Panc1 (cell line): Measurements from ENCODE around the gene STARD13.

Experiments used
- POLR2AphosphoS5 ChIP-seq: IDR thresholded peaks from 2 replicates; pipeline ENCODE4 v1.6.1; 2012; ENCODE audit warnings: mild to moderate bottlenecking, low read depth, low read length, moderate library complexity
- SIN3A ChIP-seq: IDR thresholded peaks from 2 replicates; pipeline ENCODE4 v1.6.1; 2012; ENCODE audit warnings: low read depth, mild to moderate bottlenecking, low read length, moderate library complexity, borderline replicate concordance; ENCODE audit not compliant: insufficient read depth
- TF ChIP-seq, protein P1 (sequence below): fragments of 450-650 bp; IDR thresholded peaks from 2 replicates; pipeline ENCODE4 v1.5.1; 2017; ENCODE audit warnings: mild to moderate bottlenecking
- TF ChIP-seq, protein P2 (sequence below), 2 experiments: IDR thresholded peaks; 2 replicates each; pipeline ENCODE4 v1.6.1; 2011 to 2012; ENCODE audit warnings: low read depth in 2 of 2, control low read depth in 1 of 2, low read length in 1 of 2, mild to moderate bottlenecking in 1 of 2, moderate library complexity in 1 of 2; ENCODE audit not compliant: insufficient read depth in 1 of 2

DNA sequence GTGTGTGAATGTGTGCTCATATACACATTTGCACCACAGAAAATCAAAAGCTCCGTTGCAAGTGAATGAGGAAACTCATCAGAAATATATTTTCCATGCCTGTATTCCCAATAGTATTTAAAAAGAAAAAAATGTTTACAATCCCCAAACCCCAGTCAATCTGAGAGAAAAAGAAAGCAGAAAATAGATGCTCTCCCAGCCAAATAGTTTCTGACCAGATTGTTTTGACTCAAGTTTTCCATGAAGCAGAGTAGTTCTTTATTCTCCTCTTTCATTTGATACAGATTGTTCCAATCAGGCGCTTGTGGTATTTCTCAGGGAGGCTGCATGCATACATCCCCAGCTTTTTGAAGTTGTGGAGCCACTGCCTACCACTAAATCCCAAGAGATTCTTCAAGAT, 110.6 kb downstream of the STARD13 start:
- TF ChIP-seq, protein P1, sequence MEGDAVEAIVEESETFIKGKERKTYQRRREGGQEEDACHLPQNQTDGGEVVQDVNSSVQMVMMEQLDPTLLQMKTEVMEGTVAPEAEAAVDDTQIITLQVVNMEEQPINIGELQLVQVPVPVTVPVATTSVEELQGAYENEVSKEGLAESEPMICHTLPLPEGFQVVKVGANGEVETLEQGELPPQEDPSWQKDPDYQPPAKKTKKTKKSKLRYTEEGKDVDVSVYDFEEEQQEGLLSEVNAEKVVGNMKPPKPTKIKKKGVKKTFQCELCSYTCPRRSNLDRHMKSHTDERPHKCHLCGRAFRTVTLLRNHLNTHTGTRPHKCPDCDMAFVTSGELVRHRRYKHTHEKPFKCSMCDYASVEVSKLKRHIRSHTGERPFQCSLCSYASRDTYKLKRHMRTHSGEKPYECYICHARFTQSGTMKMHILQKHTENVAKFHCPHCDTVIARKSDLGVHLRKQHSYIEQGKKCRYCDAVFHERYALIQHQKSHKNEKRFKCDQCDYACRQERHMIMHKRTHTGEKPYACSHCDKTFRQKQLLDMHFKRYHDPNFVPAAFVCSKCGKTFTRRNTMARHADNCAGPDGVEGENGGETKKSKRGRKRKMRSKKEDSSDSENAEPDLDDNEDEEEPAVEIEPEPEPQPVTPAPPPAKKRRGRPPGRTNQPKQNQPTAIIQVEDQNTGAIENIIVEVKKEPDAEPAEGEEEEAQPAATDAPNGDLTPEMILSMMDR, result no peak
- TF ChIP-seq, protein P2, sequence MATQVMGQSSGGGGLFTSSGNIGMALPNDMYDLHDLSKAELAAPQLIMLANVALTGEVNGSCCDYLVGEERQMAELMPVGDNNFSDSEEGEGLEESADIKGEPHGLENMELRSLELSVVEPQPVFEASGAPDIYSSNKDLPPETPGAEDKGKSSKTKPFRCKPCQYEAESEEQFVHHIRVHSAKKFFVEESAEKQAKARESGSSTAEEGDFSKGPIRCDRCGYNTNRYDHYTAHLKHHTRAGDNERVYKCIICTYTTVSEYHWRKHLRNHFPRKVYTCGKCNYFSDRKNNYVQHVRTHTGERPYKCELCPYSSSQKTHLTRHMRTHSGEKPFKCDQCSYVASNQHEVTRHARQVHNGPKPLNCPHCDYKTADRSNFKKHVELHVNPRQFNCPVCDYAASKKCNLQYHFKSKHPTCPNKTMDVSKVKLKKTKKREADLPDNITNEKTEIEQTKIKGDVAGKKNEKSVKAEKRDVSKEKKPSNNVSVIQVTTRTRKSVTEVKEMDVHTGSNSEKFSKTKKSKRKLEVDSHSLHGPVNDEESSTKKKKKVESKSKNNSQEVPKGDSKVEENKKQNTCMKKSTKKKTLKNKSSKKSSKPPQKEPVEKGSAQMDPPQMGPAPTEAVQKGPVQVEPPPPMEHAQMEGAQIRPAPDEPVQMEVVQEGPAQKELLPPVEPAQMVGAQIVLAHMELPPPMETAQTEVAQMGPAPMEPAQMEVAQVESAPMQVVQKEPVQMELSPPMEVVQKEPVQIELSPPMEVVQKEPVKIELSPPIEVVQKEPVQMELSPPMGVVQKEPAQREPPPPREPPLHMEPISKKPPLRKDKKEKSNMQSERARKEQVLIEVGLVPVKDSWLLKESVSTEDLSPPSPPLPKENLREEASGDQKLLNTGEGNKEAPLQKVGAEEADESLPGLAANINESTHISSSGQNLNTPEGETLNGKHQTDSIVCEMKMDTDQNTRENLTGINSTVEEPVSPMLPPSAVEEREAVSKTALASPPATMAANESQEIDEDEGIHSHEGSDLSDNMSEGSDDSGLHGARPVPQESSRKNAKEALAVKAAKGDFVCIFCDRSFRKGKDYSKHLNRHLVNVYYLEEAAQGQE (IDR thresholded peaks at IDR 0.05; ENCODE audit: insufficient read depth in 1 of 2, low read depth in 2 of 2, low read length in 1 of 2), result no peak
- TF ChIP-seq SIN3A (no peak), POLR2AphosphoS5 (no peak)
